Endothelial cell (in vitro differentiated cells): ENCODE measurements around the gene NFKB2. TPM values are rescaled to one million over a fixed set of nuclear protein-coding genes. Genes with fewer than 3 reads are reported as not detected.

Experiments
- DNase-seq: peaks from one replicate; pipeline ENCODE4 v3.0.0; 2021; ENCODE audit warnings: low spot score
- H3K27ac Mint-ChIP-seq: one replicate; pipeline ENCODE4 v1.8.0; 2021; ENCODE audit warnings: mixed read lengths, inconsistent platforms; ENCODE audit not compliant: unreplicated experiment
- H3K27me3 Mint-ChIP-seq: one replicate; pipeline ENCODE4 v1.8.0; 2021; ENCODE audit warnings: mild to moderate bottlenecking, moderate library complexity, mixed read lengths, inconsistent platforms; ENCODE audit not compliant: unreplicated experiment
- H3K36me3 Mint-ChIP-seq: one replicate; pipeline ENCODE4 v1.8.0; 2021; ENCODE audit warnings: mild to moderate bottlenecking, low read depth, mixed read lengths, inconsistent platforms; ENCODE audit not compliant: unreplicated experiment
- H3K4me1 Mint-ChIP-seq: one replicate; pipeline ENCODE4 v1.8.0; 2021; ENCODE audit warnings: mild to moderate bottlenecking, mixed read lengths, inconsistent platforms; ENCODE audit not compliant: unreplicated experiment
- H3K4me3 Mint-ChIP-seq: one replicate; pipeline ENCODE4 v1.8.0; 2021; ENCODE audit warnings: mild to moderate bottlenecking, mixed read lengths, inconsistent platforms; ENCODE audit not compliant: unreplicated experiment
- H3K9me3 Mint-ChIP-seq: one replicate; pipeline ENCODE4 v1.8.0; 2021; ENCODE audit warnings: mixed read lengths, inconsistent platforms; ENCODE audit not compliant: unreplicated experiment
- total RNA-seq: library from RNA; stranded (reverse); fragmentation: NEBNext Ultra II Directional; extraction: Animal tissue kit (Norgen Biotek cat#: 25700); gene quantifications from one replicate; pipeline ENCODE4 v1.2.1, GENCODE V29; 2021; ENCODE audit not compliant: unreplicated experiment
- TF ChIP-seq, protein P1 (sequence below): fragments of 200-600 bp; sonication (generic); IDR thresholded peaks from one replicate; pipeline ENCODE4 v1.5.0; 2021; ENCODE audit warnings: antibody characterized with exemption; ENCODE audit not compliant: unreplicated experiment

Gene NFKB2
- total RNA-seq, 1 donor from 2014 or later = 14.2 TPM

DNA sequence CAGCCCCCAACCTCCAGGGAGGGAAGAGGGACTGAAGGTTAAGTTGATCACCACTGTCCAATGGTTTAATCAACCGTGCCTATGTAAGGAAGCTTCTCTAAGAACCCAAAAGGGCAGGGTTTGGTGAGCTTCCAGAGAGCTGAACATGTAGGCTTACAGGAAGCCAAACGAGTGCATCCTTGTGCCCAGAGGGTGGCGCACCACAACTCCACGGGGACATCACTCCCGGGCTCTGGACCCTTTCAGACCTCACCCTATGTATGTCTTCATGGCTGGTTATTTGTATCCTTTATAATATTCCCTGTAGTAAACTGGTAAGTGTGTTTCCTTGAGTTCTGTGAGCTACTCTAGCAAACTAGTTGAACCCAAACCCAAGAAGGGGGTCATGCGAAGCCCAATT lies 11.5 kb upstream of the NFKB2 start:
- TF ChIP-seq, protein P1, sequence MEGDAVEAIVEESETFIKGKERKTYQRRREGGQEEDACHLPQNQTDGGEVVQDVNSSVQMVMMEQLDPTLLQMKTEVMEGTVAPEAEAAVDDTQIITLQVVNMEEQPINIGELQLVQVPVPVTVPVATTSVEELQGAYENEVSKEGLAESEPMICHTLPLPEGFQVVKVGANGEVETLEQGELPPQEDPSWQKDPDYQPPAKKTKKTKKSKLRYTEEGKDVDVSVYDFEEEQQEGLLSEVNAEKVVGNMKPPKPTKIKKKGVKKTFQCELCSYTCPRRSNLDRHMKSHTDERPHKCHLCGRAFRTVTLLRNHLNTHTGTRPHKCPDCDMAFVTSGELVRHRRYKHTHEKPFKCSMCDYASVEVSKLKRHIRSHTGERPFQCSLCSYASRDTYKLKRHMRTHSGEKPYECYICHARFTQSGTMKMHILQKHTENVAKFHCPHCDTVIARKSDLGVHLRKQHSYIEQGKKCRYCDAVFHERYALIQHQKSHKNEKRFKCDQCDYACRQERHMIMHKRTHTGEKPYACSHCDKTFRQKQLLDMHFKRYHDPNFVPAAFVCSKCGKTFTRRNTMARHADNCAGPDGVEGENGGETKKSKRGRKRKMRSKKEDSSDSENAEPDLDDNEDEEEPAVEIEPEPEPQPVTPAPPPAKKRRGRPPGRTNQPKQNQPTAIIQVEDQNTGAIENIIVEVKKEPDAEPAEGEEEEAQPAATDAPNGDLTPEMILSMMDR = no peak
- no peak for DNase-seq
- Mint-ChIP-seq H3K27me3 (peaks cover 3% of the 10 kb centered on the region), H3K27ac (no peak overlapping the region), H3K4me3 (no peak overlapping the region), H3K36me3 (peaks cover 15% of the 10 kb centered on the region), H3K9me3 (no peaks in the 10 kb centered on the region), H3K4me1 (peaks cover 6% of the 10 kb centered on the region)

DNA sequence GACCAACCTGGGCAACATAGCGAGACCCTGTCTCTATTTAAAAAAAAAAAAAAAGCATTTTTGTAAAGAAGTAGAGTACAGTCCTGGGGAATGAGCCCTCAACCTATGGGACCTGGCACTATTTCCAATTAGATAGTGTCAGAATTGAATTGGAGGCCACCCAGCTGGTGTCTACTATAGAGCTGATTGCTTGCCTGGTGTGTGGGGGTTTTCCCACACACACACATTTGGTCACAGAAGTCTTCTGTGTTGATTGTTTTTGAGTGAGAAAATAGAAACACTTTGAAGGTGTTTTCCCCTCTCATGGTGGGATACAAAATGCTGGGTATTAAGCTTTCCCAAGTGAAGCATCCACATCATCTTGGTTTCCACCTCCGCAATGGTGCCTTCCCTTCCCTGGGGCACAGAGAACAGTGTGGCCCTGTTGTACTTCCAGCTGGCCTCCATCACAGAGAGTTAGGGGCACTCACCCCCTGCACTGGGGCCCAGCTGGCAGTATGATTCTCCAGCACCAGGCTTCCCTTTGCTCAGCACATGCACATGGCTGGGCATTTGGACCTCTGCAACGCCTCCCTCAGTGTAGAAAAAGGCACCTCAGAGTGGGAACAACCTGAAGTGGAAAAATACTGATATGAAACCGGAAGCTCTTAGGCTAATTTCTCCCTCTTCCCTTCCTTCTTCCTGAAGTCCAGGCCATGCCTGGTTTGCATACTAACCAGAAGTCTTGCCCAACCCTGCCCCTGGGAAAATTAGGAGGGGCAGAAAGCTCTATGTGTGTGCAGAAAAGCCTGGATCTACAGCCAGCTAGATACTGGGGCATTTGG lies 10.7 kb upstream of the NFKB2 start:
- DNase-seq = no peak
- Mint-ChIP-seq H3K36me3 (peaks cover 8% of the 10 kb centered on the region), H3K4me1 (peaks cover 6% of the 10 kb centered on the region), H3K9me3 (no peaks in the 10 kb centered on the region), H3K27ac (no peak overlapping the region), H3K4me3 (no peak overlapping the region), H3K27me3 (peaks cover 3% of the 10 kb centered on the region)
- TF ChIP-seq, protein P1 = no peak

DNA sequence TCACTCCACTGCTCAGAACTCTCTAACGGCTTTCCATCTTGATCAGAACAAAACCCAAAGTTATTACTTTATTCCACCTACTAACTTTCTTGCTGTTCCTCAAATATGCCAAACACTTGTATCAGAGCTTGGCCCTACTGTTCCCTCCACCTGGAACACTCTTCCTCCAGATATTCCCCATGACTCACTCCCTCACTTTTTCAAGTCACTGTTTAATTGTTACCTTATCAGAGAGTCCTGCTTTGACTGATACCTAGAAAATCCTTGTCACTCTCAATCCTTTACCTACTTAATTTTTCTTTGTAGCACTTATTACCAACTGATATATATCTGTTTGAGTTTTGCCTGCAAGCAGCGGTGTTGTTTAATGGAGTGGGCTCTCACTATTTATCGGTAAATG lies 5.6 kb upstream of the NFKB2 start:
- no peaks in the 10 kb centered on the region for H3K36me3 Mint-ChIP-seq
- TF ChIP-seq, protein P1 = no peak
- H3K27me3 Mint-ChIP-seq = peaks cover 3% of the 10 kb centered on the region
- H3K9me3 Mint-ChIP-seq = no peaks in the 10 kb centered on the region
- no peak overlapping the region for H3K4me3 Mint-ChIP-seq
- H3K4me1 Mint-ChIP-seq = peaks cover 11% of the 10 kb centered on the region
- H3K27ac Mint-ChIP-seq = no peak overlapping the region
- no peak for DNase-seq

DNA sequence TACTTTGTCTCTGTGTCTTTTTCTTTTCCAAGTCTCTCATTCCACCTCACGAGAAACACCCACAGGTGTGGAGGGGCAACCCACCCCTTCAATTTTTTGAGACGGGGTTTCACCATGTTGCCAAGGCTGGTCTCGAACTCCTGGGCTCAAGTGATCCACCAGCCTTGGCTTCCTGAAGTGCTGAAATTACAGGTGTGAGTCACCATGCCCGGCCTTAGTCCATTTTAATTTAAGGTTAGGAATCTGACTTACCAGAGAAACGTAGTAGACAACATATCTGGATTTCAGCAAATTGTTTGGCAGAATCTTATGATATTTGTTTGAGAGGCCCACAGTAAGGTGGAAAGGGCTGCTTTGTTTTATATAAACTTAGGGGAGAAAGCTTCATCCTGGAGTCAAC lies 3.2 kb upstream of the NFKB2 start:
- TF ChIP-seq, protein P1 = no peak
- Mint-ChIP-seq H3K4me1 (peaks cover 5% of the 10 kb centered on the region), H3K27ac (no peak overlapping the region), H3K4me3 (no peak overlapping the region), H3K36me3 (no peaks in the 10 kb centered on the region), H3K9me3 (no peaks in the 10 kb centered on the region), H3K27me3 (peaks cover 6% of the 10 kb centered on the region)
- no peak for DNase-seq

DNA sequence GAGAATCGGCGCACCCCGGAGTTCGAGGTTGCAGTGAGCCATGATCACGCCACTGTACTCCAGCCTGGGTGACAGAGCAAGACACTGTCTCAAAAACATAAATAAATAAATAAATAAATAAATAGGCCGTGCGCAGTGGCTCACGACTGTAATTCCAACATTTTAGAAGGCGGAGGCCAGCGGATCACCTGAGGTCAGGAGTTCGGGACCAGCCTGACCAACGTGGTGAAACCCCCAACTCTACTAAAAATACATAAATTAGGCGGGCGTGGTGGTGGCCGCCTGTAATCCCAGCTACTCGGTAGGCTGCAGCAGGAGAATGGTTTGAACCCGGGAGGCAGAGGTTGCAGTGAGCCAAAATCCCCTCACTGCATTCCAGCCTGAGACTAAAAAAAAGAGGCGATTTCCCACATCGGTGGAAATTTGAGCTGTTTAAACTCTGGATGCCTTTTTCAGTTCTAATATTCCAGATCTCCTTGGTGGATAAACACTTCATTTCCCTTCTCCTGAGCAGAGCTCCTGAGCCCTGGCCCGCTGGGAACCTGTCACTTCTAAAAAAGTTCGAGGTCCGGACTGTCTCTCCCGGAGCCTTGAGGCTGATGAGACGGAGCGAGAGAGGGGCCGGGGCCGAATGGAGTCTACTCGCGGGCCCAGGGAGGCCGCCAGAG lies 2.0 kb upstream of the NFKB2 start:
- Mint-ChIP-seq H3K36me3 (no peaks in the 10 kb centered on the region), H3K4me1 (peaks cover 5% of the 10 kb centered on the region), H3K4me3 (peak overlapping the region; percentile 87), H3K27me3 (peaks cover 9% of the 10 kb centered on the region), H3K9me3 (no peaks in the 10 kb centered on the region), H3K27ac (no peak overlapping the region)
- TF ChIP-seq, protein P1 = no peak
- no peak for DNase-seq
